ENCODE data around the gene PROM1.

DNA sequence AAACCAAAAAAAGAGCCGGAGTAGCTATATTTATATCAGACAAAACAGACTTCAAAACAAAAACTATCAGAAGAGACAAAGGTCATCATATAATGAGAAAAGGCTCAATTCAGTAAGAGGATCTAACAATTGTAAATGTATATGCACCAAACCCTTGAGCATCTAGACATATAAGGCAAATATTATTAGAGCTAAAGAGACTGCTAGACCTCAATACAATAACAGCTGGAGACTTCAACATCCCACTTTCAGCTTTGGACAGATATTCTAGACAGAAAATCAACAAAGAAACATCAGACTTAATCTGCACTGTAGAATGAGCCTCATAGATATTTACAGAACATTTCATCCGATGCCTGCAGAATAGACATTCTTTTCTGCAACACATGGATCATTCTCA lies 4.8 kb upstream of the PROM1 start:
- no peak for TF ChIP-seq POLR3A (IDR thresholded peaks at IDR 0.05; ENCODE audit: borderline replicate concordance, extremely low read depth, insufficient read depth, insufficient read length)
- TF ChIP-seq NR3C1 (CRISPR knock-in tag; IDR thresholded peaks at IDR 0.05), result no peak
- TF ChIP-seq EZH2 (IDR thresholded peaks at IDR 0.05; ENCODE audit: borderline replicate concordance, low read depth, low read length), result no peak
- no peak for TF ChIP-seq U2AF1 (optimal IDR thresholded peaks at IDR 0.05; ENCODE audit: low read depth, low read length)
- TF ChIP-seq, protein P1, sequence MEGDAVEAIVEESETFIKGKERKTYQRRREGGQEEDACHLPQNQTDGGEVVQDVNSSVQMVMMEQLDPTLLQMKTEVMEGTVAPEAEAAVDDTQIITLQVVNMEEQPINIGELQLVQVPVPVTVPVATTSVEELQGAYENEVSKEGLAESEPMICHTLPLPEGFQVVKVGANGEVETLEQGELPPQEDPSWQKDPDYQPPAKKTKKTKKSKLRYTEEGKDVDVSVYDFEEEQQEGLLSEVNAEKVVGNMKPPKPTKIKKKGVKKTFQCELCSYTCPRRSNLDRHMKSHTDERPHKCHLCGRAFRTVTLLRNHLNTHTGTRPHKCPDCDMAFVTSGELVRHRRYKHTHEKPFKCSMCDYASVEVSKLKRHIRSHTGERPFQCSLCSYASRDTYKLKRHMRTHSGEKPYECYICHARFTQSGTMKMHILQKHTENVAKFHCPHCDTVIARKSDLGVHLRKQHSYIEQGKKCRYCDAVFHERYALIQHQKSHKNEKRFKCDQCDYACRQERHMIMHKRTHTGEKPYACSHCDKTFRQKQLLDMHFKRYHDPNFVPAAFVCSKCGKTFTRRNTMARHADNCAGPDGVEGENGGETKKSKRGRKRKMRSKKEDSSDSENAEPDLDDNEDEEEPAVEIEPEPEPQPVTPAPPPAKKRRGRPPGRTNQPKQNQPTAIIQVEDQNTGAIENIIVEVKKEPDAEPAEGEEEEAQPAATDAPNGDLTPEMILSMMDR (IDR thresholded peaks at IDR 0.05 in 2 of 3, conservative IDR thresholded peaks at IDR 0.05 in 1 of 3; ENCODE audit: insufficient read depth in 2 of 3, low read depth in 1 of 3, low read length in 3 of 3), result no peak
- no peak for TF ChIP-seq BRD4 (IDR thresholded peaks at IDR 0.05)
- no peak for TF ChIP-seq PHF8 (IDR thresholded peaks at IDR 0.05; ENCODE audit: borderline replicate concordance, low read length)
- TF ChIP-seq TCF7L2 (IDR thresholded peaks at IDR 0.05; ENCODE audit: low read depth, low read length), result no peak
- no peak for TF ChIP-seq GATAD2A (IDR thresholded peaks at IDR 0.05)
- no peak for TF ChIP-seq CCNT2 (IDR thresholded peaks at IDR 0.05; ENCODE audit: borderline replicate concordance, extremely low read depth, insufficient read length, low read depth, low read length)
- TF ChIP-seq SRSF1 (IDR thresholded peaks at IDR 0.05; ENCODE audit: low read depth, low read length), result no peak
- TF ChIP-seq, protein P2, sequence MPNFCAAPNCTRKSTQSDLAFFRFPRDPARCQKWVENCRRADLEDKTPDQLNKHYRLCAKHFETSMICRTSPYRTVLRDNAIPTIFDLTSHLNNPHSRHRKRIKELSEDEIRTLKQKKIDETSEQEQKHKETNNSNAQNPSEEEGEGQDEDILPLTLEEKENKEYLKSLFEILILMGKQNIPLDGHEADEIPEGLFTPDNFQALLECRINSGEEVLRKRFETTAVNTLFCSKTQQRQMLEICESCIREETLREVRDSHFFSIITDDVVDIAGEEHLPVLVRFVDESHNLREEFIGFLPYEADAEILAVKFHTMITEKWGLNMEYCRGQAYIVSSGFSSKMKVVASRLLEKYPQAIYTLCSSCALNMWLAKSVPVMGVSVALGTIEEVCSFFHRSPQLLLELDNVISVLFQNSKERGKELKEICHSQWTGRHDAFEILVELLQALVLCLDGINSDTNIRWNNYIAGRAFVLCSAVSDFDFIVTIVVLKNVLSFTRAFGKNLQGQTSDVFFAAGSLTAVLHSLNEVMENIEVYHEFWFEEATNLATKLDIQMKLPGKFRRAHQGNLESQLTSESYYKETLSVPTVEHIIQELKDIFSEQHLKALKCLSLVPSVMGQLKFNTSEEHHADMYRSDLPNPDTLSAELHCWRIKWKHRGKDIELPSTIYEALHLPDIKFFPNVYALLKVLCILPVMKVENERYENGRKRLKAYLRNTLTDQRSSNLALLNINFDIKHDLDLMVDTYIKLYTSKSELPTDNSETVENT (CRISPR knock-in tag; IDR thresholded peaks at IDR 0.05), result no peak
- TF ChIP-seq CBX8 (IDR thresholded peaks at IDR 0.05; ENCODE audit: borderline replicate concordance, extremely low read depth, low read depth, low read length, poor library complexity, severe bottlenecking), result no peak
- no peak for TF ChIP-seq HDAC1 (IDR thresholded peaks at IDR 0.05)

Data from K562 (cell line).